ENCODE data around the gene AKAP6.

The AKAP6 gene

DNA sequence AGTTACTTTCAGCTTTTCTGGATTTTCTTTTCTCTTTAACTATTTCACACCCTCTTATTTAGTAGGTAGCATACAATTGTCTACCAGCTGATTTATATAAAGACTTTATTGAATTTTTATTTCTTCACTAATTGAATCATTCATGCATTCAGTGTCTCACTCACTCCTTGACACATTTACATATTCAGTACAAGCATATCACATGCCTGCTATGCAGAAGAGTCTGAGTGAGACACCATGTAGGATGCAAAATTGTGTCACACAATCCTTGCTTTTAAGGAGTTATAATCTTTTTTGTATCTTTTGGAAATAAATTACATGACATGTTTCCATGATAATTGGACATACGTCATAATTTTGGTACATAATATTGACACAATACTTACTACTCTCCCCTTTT is 83.0 kb downstream of the AKAP6 start:
- no peak for DNase-seq

DNA sequence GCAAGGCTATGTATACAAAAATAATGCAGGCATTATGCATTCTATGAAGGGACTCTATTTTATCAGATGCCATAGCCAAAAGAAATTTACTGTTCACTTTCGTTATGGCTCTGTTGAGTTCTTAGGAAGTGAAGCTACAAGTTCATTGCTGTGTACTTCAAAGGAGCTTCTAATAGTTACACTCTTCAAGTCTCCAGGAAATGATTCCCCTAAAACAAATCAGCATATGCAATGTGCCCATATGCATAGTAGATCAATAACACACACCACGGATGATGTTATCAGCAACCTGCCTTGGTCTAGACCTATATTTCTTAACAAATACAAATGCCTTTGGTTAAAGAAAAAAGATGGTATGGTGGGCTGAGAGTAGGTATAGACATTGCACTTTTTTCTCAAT is 83.4 kb downstream of the AKAP6 start:
- DNase-seq = no peak

DNA sequence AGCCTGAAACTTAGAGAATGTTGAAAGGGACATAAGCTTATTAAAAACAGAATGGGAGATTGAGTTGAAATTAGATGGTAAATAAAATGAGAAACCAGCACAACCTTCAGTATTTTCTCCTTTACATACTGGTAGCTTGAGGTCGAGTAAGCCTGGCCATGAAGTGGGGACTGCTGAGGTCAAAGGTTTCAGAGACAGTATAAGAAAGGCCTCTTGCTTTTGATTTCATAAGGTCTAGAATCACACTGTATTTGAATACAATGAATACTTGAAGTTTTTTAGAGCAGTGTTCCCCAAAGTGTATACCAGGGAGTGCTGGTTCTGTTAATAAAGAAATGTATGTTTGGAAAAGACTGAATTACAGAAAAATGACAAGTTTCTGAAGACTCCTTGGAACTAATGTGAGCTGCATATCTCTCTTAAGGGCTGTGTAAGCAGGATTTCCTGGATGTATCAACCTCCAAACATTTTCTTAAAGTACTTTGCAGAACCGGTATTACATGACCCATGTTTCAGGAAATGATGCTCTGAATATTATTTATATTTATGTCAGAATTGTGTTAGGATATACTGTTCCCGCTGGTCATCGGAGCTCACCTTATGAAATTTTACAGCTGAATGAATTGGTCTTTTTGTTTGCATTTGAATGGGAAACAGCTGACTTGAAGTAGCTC is 85.0 kb downstream of the AKAP6 start:
- DNase-seq = no peak

GRCh38 chr14:32414808-32415255 is 85.7 kb downstream of the AKAP6 start:
- no peak for DNase-seq

GRCh38 chr14:32417956-32418552 is 89.0 kb downstream of the AKAP6 start:
- DNase-seq = no peak

DNA sequence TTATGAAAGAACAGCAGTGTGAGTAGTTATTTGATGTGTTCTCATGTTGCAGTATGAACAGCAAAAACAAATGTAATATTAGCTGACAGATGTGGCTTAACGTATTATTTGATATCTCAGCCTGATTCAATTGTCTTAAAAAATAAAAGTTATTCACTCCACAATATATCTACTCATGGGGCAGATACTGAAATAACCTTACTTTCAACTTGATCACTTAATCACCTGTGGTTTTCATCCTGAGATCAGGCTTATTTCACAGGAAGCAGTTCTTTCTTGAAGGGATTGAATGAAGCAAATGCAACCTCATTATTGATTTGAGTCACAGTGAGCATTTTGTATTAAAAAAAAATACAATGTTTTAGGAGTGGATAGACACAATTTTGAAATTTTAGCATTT is 90.3 kb downstream of the AKAP6 start:
- no peak for DNase-seq

- no peak for DNase-seq
Measured at GRCh38 chr14:32421781-32422180, 92.7 kb downstream of the AKAP6 start.

GRCh38 chr14:32422440-32422839 is 93.3 kb downstream of the AKAP6 start:
- no peak for DNase-seq

- DNase-seq = no peak
Measured at GRCh38 chr14:32426028-32426427, 96.9 kb downstream of the AKAP6 start.

DNA sequence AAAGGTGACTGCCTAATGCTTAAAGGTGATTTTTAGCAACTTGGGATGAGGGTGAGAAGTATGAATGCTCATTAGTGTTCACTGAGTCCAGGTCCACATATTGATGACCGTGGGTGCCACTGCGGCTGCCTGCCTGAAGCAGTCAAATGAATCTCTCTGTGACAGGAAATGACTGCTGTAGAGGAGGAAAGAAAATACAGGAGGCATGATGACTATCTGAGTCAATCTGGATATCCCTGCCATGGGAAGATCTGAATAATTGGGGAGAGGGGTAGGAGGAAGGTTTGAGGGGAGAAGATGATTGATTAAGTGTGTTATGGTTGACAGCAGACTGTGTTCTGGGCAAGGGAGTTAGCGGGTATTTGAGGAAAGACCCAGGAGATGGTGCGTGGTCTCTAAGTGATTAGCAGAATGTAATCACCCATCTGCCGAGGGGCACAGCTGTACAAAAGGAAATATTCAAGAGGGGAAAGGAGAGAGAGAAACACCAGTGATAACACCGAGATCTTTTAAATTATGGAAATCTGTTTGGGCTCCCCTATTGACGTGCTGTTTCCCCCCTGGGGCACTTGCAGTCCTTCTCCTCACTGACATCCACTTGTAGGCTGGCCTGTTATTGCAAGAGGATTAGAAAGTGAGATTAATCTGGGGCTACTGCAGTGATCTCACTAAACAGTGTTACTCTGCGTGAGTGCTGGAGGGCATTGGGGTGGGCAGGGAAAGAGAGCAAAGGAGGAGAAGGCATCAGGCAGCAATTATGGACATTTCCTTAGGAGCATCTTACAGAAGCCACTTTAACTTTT is 97.7 kb downstream of the AKAP6 start:
- no peak for DNase-seq

DNA sequence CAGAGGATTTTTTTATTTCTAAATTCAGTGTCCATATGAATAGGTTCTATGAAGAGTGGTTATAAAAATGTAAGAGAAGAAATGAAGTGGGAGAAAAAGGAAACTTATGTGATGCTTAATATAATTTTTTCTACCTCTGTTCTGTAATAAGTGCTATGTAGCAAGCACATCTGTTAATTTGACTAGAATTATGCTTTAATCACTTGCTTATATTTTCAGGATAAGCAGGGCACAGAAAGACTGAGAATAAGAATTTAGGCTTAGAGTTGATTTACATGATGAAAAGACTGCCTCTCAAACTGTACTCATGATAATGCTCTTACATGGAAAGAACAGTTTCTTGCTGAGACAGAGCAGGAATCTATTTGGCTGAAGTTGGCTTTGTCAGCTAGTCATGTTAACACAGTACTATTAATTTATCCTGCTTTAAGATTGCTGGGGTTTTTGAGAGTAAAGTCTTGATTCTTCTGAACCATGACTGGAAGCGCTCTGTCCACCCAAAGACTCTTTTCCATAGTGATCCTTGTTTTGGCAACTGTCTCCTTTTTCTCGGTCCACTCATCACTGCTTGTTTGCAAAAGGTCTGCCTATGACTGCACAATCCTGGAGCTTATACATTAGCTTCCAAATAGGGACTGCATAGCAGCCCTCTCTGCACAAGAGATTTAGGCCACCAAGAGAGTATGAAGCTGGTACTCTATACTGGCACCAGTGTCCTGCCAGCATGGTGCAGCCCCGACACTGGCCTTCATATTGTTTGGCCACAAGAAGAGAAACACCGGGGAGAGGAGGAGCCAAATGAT is 98.8 kb downstream of the AKAP6 start:
- DNase-seq = no peak

DNA sequence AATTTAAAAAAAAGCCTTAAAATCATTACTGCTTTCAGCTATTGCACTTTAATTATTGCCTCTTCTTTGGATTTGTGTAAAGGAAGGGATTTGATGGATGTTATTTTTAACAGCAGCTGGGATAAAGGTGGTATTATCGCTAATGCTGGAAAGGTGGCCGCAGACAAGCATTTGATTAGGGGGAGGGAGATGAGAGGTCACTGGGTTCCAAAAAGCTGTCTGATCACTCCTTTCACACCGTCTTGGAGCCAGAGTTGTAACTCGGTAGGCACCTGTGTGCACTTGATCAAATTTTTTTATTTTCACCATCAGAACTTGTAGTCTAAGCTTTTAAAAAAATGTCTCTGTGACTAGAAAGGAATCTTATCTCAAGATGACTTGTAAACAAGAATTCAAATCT is 99.8 kb downstream of the AKAP6 start:
- no peak for DNase-seq

DNA sequence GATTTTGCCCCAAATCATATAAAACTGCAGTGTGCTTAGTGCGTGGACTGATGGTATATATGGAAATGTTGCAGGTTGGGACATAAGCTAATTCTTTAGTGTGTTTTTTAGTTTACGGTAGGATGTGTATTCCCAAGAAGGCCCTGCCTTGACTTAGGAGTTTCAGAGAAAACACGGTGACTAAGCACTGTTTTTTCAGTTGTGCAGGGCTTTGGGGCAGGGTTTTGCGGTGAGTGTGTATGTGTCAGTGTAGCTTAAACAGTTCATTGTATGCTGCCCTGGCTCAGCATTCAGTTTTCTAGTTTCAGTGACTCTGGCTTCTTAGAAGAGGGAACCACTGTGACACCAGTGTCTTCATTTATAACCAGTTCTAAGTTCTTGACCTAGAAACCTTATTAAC is 101.2 kb downstream of the AKAP6 start:
- DNase-seq = no peak

GRCh38 chr14:32432813-32433538 is 103.9 kb downstream of the AKAP6 start:
- no peak for DNase-seq

DNA sequence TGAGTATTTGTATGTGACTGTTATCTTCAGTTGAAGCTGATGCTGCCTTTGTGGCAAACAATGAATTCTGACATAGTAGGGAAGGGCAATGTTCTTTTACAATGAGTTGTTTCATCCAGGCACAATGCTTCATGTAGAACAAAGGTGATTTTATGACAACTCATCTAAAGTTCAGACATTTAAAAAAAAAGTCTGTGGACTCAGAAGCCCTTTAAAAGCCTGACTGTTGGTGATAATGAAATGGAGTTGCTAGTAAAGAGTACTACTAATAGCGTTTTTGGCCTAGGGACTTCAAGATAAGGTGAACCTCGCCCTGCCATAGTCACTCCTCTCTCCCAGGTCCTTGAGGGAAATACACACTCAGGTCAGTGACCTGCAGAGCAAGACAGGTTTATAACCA is 105.1 kb downstream of the AKAP6 start:
- no peak for DNase-seq

DNA sequence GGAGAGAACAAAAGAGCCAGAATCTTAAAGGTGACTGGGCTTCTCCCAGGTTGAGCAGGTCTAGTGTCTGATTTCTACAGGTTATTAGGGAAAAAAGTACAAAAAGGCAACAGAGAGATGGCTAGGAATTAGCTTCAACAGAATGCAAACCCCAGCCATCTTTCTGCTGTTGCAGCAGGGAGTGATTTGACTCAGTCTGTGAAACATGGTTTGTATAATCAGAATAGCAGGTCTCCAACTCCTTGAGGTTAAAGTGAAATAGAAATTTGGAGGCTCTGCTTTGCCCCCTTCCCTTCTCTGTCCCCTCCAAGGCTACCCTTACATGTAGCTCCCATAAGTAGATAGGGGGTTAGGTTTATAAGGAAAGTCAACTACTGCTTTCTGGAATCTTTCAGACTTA is 105.8 kb downstream of the AKAP6 start:
- DNase-seq = no peak

- no peak for DNase-seq
Measured at GRCh38 chr14:32435411-32435810, 106.3 kb downstream of the AKAP6 start.

GRCh38 chr14:32436993-32437392 is 107.9 kb downstream of the AKAP6 start:
- DNase-seq = no peak

- no peak for DNase-seq
Measured at GRCh38 chr14:32438517-32438916, 109.4 kb downstream of the AKAP6 start.

DNA sequence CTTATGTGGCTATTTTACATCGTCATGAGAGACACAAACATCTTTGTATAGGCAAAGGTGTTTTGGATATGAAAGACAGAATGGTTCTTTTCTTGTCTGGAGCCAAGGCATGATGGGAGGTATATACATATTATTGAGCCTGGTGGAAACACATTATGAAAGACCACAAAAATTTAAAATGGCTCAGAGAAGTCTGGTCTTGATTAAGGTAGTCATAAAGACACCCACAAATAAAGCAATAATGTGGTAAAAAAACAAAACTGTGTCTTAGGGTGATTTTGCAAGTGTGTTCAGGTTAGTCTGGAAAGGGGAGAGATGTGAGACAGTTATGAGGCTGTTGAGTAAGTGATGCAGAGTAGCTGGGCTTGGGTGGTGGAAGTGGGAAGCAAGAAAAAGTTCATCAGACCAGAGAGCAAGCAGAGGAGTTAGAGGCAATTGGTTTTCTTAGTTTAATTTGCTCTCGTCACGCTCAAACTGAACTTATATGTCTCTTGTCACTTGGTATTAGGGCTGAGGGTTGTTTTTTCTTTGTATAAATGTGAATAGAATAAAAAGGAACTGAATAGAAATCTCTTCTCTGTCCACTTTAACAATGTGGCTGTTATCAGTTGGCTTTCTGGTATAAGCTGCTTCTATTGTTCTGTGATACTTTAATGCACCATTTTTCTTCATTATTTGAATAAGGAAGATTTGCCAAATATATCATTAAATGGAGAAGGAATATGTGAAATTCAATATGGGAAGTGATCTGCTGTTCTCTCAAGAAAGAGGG is 115.0 kb downstream of the AKAP6 start:
- DNase-seq = no peak

DNA sequence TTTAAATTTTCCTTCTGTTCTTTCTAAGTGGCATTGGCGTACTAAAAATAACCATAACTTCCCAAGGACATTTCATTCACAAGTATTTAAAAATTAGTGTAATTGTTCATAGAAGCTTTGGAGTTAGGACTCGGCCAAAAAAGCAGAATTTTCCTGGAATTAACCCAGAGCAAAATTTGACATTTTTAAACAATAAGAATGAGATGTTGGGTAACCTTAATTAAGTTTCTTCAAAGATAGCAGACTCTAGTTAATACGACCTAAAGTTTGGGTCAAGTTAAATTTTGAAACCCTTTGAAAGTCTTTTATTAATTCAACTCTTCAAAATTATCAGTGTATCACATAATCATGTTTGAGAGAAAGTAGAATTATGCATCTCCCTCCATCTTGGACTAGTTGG is 118.3 kb downstream of the AKAP6 start:
- no peak for DNase-seq

- no peak for DNase-seq
Measured at GRCh38 chr14:32449648-32450047, 120.5 kb downstream of the AKAP6 start.

All from 8988T (cell line).